Endometrial microvascular endothelial cells (primary cell): Measurements from ENCODE around the gene POC1A. TPM values are rescaled to one million over a fixed set of nuclear protein-coding genes. Genes with fewer than 3 reads are reported as not detected.

Source experiments
- in situ Hi-C: cut with HindIII; loops from 2 replicates; pipeline ENCODE4 v1.10.0; 2017; ENCODE audit warnings: low sequenced_read_pairs, low pct_unique_long_range_greater_than_20kb; ENCODE audit errors: inconsistent ontology term
- total RNA-seq: library from RNA; depleted of rRNA; stranded (reverse); fragments of >200 nt; gene quantifications from one replicate; pipeline ENCODE4 v1.2.3, GENCODE V29; 2015; ENCODE audit errors: inconsistent ontology term

Gene POC1A
- total RNA-seq: 12.6 TPM

DNA sequence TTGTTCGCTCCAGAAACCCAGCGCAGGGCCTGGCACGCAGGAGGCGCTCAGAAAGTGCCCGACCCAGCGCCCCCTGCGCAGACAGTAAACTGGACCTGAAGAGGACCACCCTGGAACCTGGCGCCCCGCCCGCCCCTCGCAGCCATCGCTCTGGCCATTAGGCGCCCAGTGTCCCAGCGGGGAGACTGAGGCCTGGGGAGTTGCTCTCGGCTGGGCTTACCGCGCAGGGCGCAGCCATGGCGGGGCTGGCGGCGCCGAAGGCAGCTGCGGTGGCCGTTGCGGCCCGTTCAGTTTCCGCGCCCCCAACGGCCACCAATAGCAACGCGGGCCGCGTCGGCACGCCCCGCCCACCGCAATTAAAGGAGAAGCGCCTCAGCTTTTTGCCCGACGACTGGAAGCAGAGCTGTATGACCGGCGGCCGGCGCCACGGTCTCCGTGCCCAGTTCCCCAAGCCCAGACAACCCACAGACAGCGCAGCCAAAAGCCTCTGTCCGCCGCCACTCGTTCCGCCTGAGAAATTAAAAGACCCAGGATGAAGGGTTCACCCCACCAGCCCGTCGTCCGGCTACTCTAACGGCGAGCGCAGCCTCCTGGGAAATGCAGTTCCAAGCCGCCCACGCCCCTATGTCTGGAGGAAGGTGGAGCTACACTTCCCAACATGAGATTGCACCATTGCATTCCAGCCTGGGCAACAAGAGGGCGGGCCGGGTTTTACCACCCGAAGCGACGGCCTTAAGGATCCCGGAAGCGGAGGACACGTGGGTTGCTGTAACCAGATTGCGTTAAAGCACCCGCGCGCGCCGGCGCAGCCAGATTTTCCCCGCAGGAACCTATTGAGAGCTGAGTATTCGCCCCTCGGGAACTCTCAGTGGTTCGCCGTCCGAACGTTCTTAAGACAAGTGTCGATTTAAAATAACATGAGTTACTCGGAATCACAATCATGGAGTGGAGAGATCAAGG, at the start of gene POC1A:
POC1A (minus strand) TSS at position 289 of the 960 bp plus-strand sequence; CDS start at position 238, 51 bp downstream.
- in situ Hi-C loops: loop anchor here (5.0 kb wide), 1 partner anchor 107 kb away; no protein-coding TSS in a partner anchor

DNA sequence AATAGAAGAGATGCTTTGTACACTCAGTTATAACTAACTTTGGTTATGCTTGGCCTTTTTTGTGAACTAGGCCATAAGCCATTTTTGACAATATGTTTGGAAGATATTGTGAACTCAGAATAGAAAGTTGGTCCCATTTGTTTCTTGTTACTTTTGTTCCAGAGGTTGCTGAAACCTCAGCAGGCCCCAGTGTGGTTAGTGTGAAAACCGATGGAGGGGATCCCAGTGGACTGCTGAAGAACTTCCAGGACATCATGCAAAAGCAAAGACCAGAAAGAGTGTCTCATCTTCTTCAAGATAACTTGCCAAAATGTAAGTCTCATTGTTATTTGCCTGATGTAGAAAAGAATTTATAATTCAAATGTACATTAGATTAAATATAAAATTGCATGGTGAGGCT, 49.5 kb upstream of the POC1A start:
- in situ Hi-C loops: no loop called here

DNA sequence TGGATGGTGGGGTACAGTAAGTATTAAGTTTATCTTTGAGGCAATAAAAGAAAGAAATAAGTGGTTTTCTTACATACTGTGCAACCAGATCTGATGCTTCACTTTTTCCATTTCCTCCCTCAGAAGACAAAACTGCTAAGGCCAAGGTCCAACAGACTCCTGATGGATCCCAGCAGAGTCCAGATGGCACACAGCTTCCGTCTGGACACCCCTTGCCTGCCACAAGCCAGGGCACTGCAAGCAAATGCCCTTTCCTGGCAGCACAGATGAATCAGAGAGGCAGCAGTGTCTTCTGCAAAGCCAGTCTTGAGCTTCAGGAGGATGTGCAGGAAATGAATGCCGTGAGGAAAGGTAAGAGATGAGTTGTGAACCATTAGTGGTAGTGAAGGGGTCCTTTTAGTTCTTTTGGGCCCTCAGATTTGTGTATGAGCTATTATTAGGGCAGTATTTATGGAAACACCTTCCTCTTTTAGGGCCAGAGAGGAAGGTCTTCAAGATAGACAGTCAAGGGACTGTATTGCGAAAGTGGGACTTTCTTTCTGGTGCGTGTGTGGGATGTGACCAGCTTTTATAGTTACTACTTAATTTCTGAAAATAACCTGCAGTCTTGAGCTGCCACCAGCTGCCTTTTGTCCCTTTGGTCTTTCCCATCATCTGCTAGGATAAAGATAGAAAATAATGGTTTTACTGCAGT, 48.3 kb upstream of the POC1A start:
- in situ Hi-C loops: no loop called here

DNA sequence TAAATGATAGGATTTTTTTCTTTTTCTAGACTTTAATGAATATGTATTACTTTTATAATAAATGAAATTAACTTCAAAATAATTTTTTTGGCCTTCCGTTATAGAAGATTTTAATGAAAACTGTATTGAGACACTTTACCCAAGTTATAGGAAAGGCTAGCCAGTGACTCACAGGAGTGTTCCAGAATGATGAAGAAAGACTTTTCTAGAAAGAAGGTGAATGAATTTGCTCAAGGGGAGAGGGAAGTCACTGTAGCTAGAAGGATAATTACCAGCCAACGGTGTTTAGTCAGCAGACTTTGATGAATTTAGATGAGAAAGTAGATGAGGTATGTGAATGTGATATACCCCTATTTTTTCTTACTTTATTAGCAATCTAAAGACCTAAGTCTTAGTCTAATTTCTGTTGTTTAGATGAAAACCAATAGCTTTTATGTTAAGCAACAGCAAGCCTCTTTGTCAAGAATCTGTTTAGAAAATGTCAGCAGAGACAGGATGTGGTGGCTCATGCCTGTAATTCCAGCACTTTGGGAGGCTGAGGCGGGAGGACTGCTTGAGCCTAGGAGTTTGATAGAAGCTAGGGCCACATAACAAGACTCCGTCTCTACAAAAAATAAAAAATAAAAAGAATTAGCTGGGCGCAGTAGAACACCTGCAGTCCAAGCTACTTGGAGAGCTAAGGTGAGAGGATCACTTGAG, 46.9 kb upstream of the POC1A start:
- in situ Hi-C loops: no loop called here

DNA sequence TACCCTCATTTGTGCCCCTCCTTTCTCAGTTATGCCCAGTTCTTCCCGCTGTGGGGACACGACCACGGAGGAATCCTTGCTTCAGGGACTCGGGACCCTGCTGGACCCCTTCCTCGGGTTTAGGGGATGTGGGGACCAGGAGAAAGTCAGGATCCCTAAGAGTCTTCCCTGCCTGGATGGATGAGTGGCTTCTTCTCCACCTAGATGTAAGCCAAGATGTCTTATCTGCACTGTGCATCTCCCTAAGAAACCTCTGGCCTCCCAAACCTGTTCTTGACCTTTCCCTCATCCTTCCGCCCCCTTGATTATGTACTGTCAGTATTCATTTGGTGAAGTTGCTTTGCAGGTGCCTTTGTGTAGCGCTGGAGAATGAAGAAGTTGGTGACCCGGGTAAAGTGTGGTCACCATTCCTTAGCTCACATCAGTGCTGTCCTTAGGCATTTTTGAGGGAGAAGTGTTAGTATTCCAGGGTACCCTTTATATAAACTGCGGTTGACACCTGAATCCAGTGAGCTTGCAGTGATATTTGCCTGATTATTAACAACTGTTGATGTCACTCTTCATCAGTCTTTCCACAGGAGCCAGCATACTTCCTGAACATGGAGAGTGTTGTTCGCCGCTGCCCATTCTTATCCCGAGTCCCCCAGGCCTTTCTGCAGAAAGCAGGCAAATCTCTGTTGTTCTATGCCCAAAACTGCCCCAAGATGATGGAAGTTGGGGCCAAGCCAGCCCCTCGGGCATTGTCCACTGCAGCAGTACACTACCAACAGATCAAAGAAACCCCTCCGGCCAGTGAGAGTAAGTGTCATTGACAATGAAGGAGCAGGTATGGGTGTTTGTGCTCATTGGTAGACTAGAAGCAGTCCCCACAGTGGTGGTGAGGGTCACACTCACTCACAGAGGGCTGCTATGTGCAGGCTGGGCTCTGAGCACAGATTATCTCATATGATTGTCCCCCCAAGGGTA, 44.7 kb upstream of the POC1A start:
- in situ Hi-C loops: no loop called here

GRCh38 chr3:52197842-52198625, 43.8 kb upstream of the POC1A start, which contains the start of gene ALAS1:
Gene ALAS1, plus strand, starts transcription at chr3:52198160. Its CDS starts 1,082 bp downstream, at chr3:52199242.
- in situ Hi-C loops: no loop called here

DNA sequence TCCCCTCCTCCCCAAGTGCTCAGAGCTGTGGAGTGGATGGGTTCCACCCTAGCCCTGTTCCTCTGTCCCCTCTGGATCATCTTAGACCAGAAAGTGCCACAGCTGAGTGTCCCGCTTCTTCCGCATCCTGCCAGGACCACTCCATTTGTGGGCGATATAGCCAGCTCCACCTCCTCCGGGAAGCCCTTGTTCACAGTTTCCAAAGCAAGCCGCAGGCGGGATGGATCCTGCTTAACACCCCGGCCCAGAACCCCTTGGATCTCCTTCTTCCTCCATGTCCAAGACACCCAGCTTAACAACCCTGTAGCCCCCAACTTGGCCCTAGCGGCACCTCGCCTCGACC, 43.2 kb upstream of the POC1A start:
- in situ Hi-C loops: no loop called here

GRCh38 chr3:52196977-52197376, 42.8 kb upstream of the POC1A start:
- in situ Hi-C loops: no loop called here

DNA sequence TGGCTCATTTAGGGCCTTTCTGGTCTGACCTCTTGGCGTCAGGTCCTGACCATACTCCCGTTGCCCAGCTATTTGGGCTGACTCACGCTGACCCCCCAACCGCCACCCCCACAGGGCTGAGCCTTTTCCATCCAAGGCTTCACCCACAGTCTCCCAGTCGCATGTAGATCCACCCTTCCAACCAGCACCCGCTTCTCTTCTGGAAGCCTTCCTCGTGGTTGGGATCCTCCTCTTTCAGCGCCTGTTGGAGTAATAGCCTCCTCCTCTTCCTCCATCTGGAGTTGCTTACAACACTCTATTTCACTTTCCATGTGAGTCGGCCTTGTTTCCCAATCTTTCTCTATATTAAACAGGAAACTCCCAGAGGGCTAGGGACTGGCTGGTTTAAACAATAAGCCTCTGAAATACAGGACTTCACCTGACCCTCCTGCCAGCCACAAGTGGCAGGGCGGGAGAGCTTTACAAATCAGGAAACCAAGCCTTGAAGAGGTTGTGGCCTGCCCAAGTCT, 41.7 kb upstream of the POC1A start:
- in situ Hi-C loops: no loop called here

GRCh38 chr3:52195291-52195597, 41.0 kb upstream of the POC1A start:
- in situ Hi-C loops: no loop called here

GRCh38 chr3:52194485-52195290, 40.5 kb upstream of the POC1A start:
- in situ Hi-C loops: no loop called here

DNA sequence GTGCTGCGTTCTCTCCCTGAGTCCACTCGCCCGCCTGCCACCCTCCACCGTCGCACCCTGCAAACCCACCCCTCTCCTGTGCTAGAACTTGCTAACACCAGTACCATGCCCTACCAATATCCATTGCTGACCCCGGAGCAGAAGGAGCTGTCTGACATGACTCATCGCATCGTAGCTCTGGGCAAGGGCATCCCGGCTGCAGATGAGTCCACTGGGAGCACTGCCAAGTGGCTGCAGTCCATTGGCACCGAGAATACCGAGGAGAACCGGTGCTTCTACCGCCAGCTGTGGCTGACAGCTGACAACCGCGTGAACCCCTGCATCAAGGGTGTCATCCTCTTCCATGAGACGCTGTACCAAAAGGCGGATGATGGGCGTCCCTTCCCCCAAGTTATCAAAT, 38.8 kb upstream of the POC1A start:
- in situ Hi-C loops: no loop called here

- in situ Hi-C loops: no loop called here
Measured at GRCh38 chr3:52191663-52192062, 37.4 kb upstream of the POC1A start.

DNA sequence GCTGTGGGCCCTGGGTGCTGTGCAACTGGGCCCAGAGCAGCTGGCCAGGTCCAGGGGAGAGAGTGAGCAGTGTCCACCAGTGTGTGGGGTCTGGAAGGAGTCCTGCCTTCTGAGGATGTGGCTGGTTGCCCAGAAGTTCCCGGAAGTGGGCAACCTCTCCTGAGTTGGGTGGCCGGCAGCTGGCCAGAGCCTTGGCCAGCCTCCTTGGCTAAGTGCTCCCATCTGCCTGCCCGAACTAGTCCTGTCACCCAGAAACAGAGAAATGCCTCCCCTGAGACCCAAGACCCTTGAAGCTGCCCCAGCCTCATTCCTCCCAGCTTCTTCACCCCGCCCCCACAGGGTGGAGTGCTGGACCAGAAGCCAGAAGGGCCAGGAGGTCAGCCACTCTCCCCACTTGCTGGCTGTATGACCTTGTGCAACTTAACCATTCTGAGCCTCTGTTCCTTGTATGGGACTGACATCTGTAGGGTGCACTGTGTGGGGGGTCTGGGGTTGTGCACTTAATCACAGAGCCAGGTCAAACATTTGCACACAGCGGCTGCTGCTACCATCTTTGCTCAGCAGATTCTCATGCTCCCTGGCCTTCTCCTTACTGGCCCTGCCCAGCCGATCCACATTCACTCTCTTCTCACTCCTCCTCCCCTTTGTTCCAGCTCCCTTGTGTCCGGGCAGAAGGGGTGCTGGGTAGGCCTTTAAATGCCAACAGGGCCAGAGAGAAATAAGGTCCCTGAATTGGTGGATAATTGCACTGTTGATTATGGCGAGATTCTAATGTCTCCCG, 36.3 kb upstream of the POC1A start:
- in situ Hi-C loops: no loop called here

DNA sequence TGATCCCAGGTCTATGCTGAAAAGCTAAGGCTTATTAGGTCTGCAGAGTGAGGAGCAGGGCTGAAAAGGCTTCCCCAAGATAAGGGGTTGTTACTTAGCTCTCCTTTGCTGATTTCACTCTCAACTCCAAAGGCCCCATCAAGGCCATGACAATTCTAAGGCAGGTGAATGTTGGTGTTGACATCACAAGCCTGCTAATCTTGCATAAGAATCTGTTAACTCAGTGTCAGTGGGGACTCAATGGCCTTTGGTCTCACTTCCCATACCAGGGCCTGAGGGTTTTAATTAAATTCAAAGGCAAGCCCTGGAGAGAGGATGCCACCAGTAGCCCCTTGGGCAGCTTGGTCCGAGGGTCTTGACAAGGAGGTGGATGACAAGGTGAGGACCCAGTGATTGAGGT, 34.3 kb upstream of the POC1A start:
- in situ Hi-C loops: no loop called here

GRCh38 chr3:52186729-52187128, 32.5 kb upstream of the POC1A start:
- in situ Hi-C loops: no loop called here
